ENCODE data around the gene SGF29. TPM values are rescaled to one million over a fixed set of nuclear protein-coding genes. Genes with fewer than 3 reads are reported as not detected.

SGF29 gene
- total and polyA plus RNA-seq, 9 of the 15 experiments (the other 6 are each of a cell fraction or from before 2014, with no cell fraction given) = 2.6 to 36.1 (median 21.2) TPM

DNA sequence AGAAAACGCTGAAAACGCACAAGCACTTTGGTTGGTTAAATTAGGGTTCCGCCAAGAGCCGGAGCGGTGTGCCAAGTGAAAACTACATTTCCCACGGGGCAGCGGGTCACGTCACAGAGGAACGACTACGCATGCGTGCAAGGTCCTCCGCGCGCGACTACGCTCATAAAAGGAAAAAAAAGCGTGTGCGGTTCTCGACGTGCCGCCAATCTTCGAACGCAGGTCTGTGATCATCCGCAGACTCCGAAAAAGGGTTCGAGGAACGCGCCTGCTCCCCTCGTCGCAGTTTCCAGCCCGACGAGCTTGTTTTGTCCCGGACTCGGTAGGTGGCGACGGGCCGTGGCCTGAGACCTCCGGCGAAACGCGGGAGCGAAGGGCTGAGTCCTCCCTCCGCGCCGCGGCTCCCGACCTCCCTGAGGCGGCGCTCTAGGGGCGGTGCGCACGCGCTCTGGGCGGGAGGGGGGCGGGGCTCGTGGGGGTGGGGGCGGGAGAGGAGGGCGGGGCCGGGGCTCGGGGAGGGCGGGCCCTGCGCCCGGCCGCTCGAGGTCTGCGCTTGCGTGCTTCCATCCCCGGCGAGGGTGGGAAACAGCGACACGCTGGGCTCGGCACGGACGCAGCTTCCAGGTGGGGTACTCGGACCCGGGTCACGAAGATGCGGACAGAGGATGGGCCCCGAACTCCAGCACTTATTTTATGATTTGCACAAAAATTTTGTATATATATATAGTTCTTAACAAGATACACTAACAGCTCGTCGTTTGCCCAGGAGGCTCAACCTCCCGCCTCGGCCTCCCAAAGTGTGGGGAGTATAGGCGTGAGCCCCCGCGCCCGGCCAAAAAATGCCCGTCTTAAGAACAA, at the start of gene SGF29 (continued):
- TF ChIP-seq, protein P1, sequence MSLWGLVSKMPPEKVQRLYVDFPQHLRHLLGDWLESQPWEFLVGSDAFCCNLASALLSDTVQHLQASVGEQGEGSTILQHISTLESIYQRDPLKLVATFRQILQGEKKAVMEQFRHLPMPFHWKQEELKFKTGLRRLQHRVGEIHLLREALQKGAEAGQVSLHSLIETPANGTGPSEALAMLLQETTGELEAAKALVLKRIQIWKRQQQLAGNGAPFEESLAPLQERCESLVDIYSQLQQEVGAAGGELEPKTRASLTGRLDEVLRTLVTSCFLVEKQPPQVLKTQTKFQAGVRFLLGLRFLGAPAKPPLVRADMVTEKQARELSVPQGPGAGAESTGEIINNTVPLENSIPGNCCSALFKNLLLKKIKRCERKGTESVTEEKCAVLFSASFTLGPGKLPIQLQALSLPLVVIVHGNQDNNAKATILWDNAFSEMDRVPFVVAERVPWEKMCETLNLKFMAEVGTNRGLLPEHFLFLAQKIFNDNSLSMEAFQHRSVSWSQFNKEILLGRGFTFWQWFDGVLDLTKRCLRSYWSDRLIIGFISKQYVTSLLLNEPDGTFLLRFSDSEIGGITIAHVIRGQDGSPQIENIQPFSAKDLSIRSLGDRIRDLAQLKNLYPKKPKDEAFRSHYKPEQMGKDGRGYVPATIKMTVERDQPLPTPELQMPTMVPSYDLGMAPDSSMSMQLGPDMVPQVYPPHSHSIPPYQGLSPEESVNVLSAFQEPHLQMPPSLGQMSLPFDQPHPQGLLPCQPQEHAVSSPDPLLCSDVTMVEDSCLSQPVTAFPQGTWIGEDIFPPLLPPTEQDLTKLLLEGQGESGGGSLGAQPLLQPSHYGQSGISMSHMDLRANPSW (CRISPR knock-in tag; IDR thresholded peaks at IDR 0.05) = peak; percentile 96
- TF ChIP-seq TSC22D4 (tag; IDR thresholded peaks at IDR 0.05) = no peak
- TF ChIP-seq FOXJ3 (CRISPR knock-in tag; IDR thresholded peaks at IDR 0.05) = no peak
- TF ChIP-seq PURB (CRISPR knock-in tag; IDR thresholded peaks at IDR 0.05; ENCODE audit: low read depth) = no peak
- peak; percentile 70; the same call in 1 of the 2 replicates for TF ChIP-seq SNIP1 (IDR thresholded peaks at IDR 0.05; ENCODE audit: low read depth)
- TF ChIP-seq CSDE1 (IDR thresholded peaks at IDR 0.05) = no peak
- 0 out of 2 replicates have a peak, but pooled peaks have one; percentile 61 for TF ChIP-seq ZBTB1 (CRISPR knock-in tag; IDR thresholded peaks at IDR 0.05; ENCODE audit: borderline replicate concordance, low read depth)
- TF ChIP-seq NFATC3 (IDR thresholded peaks at IDR 0.05) = no peak
- TF ChIP-seq, protein P2, sequence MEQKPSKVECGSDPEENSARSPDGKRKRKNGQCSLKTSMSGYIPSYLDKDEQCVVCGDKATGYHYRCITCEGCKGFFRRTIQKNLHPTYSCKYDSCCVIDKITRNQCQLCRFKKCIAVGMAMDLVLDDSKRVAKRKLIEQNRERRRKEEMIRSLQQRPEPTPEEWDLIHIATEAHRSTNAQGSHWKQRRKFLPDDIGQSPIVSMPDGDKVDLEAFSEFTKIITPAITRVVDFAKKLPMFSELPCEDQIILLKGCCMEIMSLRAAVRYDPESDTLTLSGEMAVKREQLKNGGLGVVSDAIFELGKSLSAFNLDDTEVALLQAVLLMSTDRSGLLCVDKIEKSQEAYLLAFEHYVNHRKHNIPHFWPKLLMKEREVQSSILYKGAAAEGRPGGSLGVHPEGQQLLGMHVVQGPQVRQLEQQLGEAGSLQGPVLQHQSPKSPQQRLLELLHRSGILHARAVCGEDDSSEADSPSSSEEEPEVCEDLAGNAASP (IDR thresholded peaks at IDR 0.05) = no peak
- no peak for TF ChIP-seq ZNF133 (CRISPR knock-in tag; IDR thresholded peaks at IDR 0.05)
- no peak for TF ChIP-seq CEBPB (tag; IDR thresholded peaks at IDR 0.05)
- TF ChIP-seq ARID2 (IDR thresholded peaks at IDR 0.05) = no peak
- no peak for TF ChIP-seq PHB (CRISPR knock-in tag; IDR thresholded peaks at IDR 0.05)
- peak; percentile 92 for TF ChIP-seq ERF (CRISPR knock-in tag; IDR thresholded peaks at IDR 0.05)
- TF ChIP-seq ILF3 (IDR thresholded peaks at IDR 0.05; ENCODE audit: borderline replicate concordance) = no peak
- peak; percentile 50; the same call in 1 of the 2 replicates for TF ChIP-seq TOE1 (IDR thresholded peaks at IDR 0.05; ENCODE audit: borderline replicate concordance)
- TF ChIP-seq TOE1 (CRISPR knock-in tag; IDR thresholded peaks at IDR 0.05; ENCODE audit: borderline replicate concordance, low read depth) = 0 out of 2 replicates have a peak, but pooled peaks have one; percentile 30
- TF ChIP-seq ZNF253 (CRISPR knock-in tag; conservative IDR thresholded peaks at IDR 0.05) = no peak
- TF ChIP-seq TGIF2 (CRISPR knock-in tag; IDR thresholded peaks at IDR 0.05) = no peak
- 0 out of 2 replicates have a peak, but pooled peaks have one; percentile 76 for TF ChIP-seq XRCC5 (IDR thresholded peaks at IDR 0.05; ENCODE audit: low read depth, low read length)
- TF ChIP-seq MAZ (CRISPR knock-in tag; conservative IDR thresholded peaks at IDR 0.05 in 1 of 2, IDR thresholded peaks at IDR 0.05 in 1 of 2) = peak; percentile 87 to 94
- TF ChIP-seq, protein P3, sequence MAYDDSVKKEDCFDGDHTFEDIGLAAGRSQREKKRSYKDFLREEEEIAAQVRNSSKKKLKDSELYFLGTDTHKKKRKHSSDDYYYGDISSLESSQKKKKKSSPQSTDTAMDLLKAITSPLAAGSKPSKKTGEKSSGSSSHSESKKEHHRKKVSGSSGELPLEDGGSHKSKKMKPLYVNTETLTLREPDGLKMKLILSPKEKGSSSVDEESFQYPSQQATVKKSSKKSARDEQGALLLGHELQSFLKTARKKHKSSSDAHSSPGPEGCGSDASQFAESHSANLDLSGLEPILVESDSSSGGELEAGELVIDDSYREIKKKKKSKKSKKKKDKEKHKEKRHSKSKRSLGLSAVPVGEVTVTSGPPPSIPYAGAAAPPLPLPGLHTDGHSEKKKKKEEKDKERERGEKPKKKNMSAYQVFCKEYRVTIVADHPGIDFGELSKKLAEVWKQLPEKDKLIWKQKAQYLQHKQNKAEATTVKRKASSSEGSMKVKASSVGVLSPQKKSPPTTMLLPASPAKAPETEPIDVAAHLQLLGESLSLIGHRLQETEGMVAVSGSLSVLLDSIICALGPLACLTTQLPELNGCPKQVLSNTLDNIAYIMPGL (CRISPR knock-in tag; IDR thresholded peaks at IDR 0.05) = peak; percentile 48; the same call in 1 of the 2 replicates
